CD4-positive, alpha-beta T cell treated with Interleukin-21 for 1 hour (primary cell): ENCODE data around the gene SPRTN.

Source experiments
- DNase-seq: peaks from one replicate; pipeline ENCODE4 v3.0.0-alpha.2; 2020

The SPRTN gene

GRCh38 chr1:231382426-231382825 is 44.3 kb downstream of the SPRTN start:
- DNase-seq: no peak

- DNase-seq: no peak
These were observed 45.2 kb downstream of the SPRTN start for GRCh38 chr1:231383159-231383860.

- no peak for DNase-seq
These were observed 46.8 kb downstream of the SPRTN start for GRCh38 chr1:231384696-231385415.

- DNase-seq: no peak
These were observed 47.3 kb downstream of the SPRTN start for GRCh38 chr1:231385416-231385748.

GRCh38 chr1:231386466-231386865 is 48.4 kb downstream of the SPRTN start:
- DNase-seq: no peak

- DNase-seq: no peak
These were observed 49.9 kb downstream of the SPRTN start for GRCh38 chr1:231387770-231388669.

GRCh38 chr1:231390071-231390470 is 52.0 kb downstream of the SPRTN start:
- DNase-seq: no peak

- no peak for DNase-seq
These were observed 54.5 kb downstream of the SPRTN start for GRCh38 chr1:231392389-231393131.

GRCh38 chr1:231393668-231394067 is 55.6 kb downstream of the SPRTN start:
- DNase-seq: no peak

GRCh38 chr1:231395076-231395997 is 57.2 kb downstream of the SPRTN start:
- no peak for DNase-seq

- no peak for DNase-seq
These were observed 57.9 kb downstream of the SPRTN start for GRCh38 chr1:231395998-231396390.

- DNase-seq: no peak
These were observed 58.5 kb downstream of the SPRTN start for GRCh38 chr1:231396643-231397042.

GRCh38 chr1:231397886-231398671 is 60.0 kb downstream of the SPRTN start:
- DNase-seq: no peak

GRCh38 chr1:231401478-231401877 is 63.4 kb downstream of the SPRTN start:
- no peak for DNase-seq

- DNase-seq: no peak
These were observed 66.2 kb downstream of the SPRTN start for GRCh38 chr1:231404318-231404717.
